BE2C (cell line): ENCODE results near the gene SRGAP1.

Experiments
- DNase-seq: peaks from one replicate; pipeline ENCODE4 v3.0.0-alpha.2; 2020
- H3K27me3 ChIP-seq: fragments of 250-450 bp; sonication (Bioruptor Pico); 2 replicates; pipeline ENCODE4 v1.5.1; 2020; ENCODE audit warnings: mild to moderate bottlenecking
- H3K36me3 ChIP-seq: fragments of 250-450 bp; sonication (Bioruptor Pico); 2 replicates; pipeline ENCODE4 v1.5.1; 2020; ENCODE audit warnings: mild to moderate bottlenecking
- H3K4me1 ChIP-seq: fragments of 250-450 bp; sonication (Bioruptor Pico); 2 replicates; pipeline ENCODE4 v1.5.1; 2020
- H3K4me3 ChIP-seq: 2 replicates; pipeline ENCODE4 v1.5.1; 2011; ENCODE audit warnings: low read depth, low read length
- H3K9me3 ChIP-seq: fragments of 250-450 bp; sonication (Bioruptor Pico); 2 replicates; pipeline ENCODE4 v1.5.1; 2020
- CTCF ChIP-seq: IDR thresholded peaks from 2 replicates; pipeline ENCODE4 v1.5.1; 2012; ENCODE audit warnings: mild to moderate bottlenecking, low read depth, low read length

Gene SRGAP1

GRCh38 chr12:63930971-63931370 lies 86.5 kb downstream of the SRGAP1 start:
- DNase-seq: no peak
- Histone ChIP-seq H3K9me3 (no peaks in the 10 kb centered on the region), H3K27me3 (no peaks in the 10 kb centered on the region), H3K36me3 (no peaks in the 10 kb centered on the region), H3K4me3 (no peak overlapping the region), H3K4me1 (peaks cover 12% of the 10 kb centered on the region)
- no peak for TF ChIP-seq CTCF

- H3K4me1 ChIP-seq: peaks cover 12% of the 10 kb centered on the region
- no peak for DNase-seq
- no peak overlapping the region for H3K4me3 ChIP-seq
- TF ChIP-seq CTCF: no peak
- no peaks in the 10 kb centered on the region for H3K9me3 ChIP-seq
- H3K27me3 ChIP-seq: no peaks in the 10 kb centered on the region
- H3K36me3 ChIP-seq: no peaks in the 10 kb centered on the region
These were observed 87.2 kb downstream of the SRGAP1 start for GRCh38 chr12:63931703-63932102.

GRCh38 chr12:63934936-63935335 lies 90.4 kb downstream of the SRGAP1 start:
- DNase-seq: no peak
- Histone ChIP-seq H3K9me3 (no peaks in the 10 kb centered on the region), H3K36me3 (no peaks in the 10 kb centered on the region; the same call in 1 of the 2 replicates), H3K4me3 (no peak overlapping the region), H3K27me3 (no peaks in the 10 kb centered on the region), H3K4me1 (peaks cover 9% of the 10 kb centered on the region)
- no peak for TF ChIP-seq CTCF

- TF ChIP-seq CTCF: no peak
- DNase-seq: no peak
- no peaks in the 10 kb centered on the region for H3K27me3 ChIP-seq
- no peak overlapping the region for H3K4me3 ChIP-seq
- no peaks in the 10 kb centered on the region; the same call in 1 of the 2 replicates for H3K36me3 ChIP-seq
- no peaks in the 10 kb centered on the region for H3K9me3 ChIP-seq
- peaks cover 9% of the 10 kb centered on the region for H3K4me1 ChIP-seq
These were observed 90.9 kb downstream of the SRGAP1 start for GRCh38 chr12:63935361-63935760.

GRCh38 chr12:63937378-63938316 lies 93.1 kb downstream of the SRGAP1 start:
- H3K4me1 ChIP-seq: peaks cover 14% of the 10 kb centered on the region
- no peaks in the 10 kb centered on the region for H3K27me3 ChIP-seq
- DNase-seq: no peak
- no peak for TF ChIP-seq CTCF
- H3K9me3 ChIP-seq: no peaks in the 10 kb centered on the region
- H3K36me3 ChIP-seq: no peaks in the 10 kb centered on the region; the same call in 1 of the 2 replicates
- no peak overlapping the region for H3K4me3 ChIP-seq
